GM19193 (cell line): ENCODE data around the gene PTPRD.

ENCODE experiments used
- POLR2A ChIP-seq: IDR thresholded peaks from 4 replicates; pipeline ENCODE4 v1.6.1; 2011; ENCODE audit not compliant: insufficient read depth, insufficient read length; ENCODE audit errors: extremely low read depth

PTPRD gene

GRCh38 chr9:8825585-8826147 is 1787.1 kb downstream of the PTPRD start:
- TF ChIP-seq POLR2A: no peak

DNA sequence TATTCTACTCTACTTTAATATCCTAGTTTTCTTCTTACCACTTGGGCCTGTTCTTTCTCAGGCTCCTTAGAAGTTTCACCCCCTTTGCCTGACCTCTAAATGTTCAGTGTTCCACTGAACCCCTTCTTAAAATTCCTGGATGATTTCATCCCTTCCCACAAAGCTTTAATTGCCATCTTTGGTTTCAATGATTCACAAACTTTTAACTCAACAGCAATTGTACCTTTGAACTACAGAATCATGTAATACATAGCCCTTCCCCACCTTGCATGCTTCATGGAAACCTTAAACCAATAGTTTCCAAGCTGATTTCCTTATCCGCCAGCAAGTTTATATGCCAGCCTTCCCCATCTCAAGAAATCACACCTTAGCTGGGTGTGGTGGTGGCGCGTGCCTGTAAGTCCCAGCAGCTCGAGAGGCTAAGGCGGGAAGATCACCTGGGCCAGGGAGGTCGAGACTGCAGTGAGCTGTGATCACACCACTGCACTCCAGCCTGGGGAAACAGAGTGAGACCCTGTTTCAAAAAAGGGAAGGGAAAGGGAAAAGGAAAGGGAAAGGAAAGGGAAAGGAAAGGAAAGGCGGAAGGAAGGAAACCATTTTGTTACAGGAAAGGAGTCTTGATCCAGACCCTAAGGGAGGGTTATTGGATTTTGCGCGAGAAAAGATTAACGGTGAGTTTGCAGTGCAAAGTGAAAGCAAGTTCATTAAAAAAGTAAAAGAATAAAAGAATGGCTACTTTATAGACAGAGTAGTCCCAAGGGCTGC is 1789.5 kb downstream of the PTPRD start:
- no peak for TF ChIP-seq POLR2A

- TF ChIP-seq POLR2A: no peak
These were observed 1790.2 kb downstream of the PTPRD start for GRCh38 chr9:8822667-8823025.

GRCh38 chr9:8821910-8822666 is 1790.7 kb downstream of the PTPRD start:
- no peak for TF ChIP-seq POLR2A

- TF ChIP-seq POLR2A: no peak
These were observed 1795.5 kb downstream of the PTPRD start for GRCh38 chr9:8817335-8817734.

- no peak for TF ChIP-seq POLR2A
These were observed 1796.4 kb downstream of the PTPRD start for GRCh38 chr9:8816361-8816760.

DNA sequence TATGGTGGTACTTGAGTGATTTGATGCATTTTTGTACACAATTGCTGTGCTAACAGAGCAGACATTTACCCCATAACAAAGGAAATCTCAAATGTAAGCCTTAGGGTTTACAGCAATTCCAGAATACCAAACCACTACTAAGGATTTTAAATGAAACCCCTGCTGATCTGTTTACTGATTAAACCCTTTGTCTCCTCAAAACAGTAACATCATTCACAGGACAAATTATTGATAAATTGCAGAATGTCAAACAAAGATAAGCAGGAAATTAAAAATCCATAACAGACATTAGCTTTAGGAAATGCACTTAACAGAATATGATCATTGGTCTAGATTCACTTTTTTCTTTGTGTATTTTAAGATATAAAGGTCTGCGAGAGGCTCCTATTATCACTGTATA is 1796.9 kb downstream of the PTPRD start:
- no peak for TF ChIP-seq POLR2A

GRCh38 chr9:8815219-8815618 is 1797.6 kb downstream of the PTPRD start:
- TF ChIP-seq POLR2A: no peak

DNA sequence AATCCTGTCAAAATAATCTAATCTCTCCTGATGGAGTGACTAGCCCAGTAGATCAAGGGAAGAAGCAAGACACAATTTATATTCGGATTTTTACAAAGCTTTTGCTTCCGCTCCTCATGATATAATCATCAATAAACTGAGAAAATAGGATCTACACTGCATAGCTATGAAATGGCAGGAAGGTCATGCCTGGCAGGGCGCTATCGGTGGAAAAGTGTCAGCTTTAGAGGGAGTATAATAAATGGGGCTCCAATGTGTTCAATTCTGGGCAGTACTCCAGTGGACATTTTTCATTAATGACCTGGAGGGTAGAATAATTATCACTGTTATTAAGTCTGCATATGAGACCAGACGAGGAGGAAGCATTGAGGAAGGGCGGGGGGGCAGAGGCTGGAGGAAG is 1799.9 kb downstream of the PTPRD start:
- TF ChIP-seq POLR2A: no peak

DNA sequence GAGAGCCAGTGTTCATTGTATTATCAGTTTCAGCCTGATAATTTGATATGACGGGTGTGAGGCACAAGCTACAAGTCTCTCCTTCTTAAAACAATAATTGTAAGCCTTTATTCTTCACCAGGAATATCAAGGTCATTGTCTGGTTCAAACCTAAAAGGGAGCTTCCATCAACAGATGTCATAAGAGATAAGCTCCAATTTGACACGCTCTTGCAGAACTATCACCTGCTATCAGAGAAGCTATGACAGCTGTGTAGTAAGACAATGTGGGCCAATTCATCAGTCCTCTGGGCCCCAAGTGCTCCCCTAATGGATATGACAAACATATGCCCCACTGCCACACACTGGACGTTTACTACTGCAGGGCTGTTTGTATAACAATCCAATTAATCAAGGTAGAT is 1803.1 kb downstream of the PTPRD start:
- TF ChIP-seq POLR2A: no peak

DNA sequence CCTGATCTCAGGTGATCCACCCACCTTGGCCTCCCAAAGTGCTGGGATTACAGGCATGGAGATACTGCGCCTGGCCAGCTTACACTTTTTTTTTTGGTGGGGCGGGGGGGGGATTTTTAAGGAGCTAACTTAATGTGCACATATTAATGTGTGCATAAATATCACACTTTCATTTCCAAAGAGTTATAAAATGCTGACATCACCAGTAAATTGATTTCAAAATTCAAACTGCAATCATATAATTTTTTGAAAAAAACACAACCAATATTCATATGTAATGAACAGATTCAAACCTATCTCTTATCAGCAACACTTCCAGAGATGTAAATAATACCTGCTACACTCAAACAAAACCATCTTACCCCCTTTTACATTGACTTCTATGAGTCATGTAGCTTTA is 1806.7 kb downstream of the PTPRD start:
- no peak for TF ChIP-seq POLR2A

GRCh38 chr9:8804613-8805012 is 1808.2 kb downstream of the PTPRD start:
- no peak for TF ChIP-seq POLR2A

- no peak for TF ChIP-seq POLR2A
These were observed 1810.6 kb downstream of the PTPRD start for GRCh38 chr9:8802242-8802641.

- TF ChIP-seq POLR2A: no peak
These were observed 1812.6 kb downstream of the PTPRD start for GRCh38 chr9:8800196-8800595.

DNA sequence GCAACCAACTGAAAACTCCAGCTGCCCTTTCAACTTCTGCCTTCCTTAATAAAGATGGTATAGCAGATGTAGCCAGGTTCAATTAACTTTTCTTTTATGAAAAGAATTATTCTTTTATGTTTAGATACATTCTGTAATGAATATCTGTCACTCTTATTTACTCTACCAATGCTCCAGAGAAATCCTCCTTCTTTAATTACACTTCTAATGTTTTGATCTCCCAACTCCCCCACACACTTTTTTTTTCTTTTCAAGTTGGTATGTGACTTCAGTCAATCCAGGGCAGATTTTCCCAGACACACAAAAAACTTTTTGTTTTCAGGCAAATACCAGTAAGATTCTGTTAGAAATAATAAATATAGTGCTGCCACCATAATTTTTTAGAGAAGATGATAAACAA is 1813.2 kb downstream of the PTPRD start:
- no peak for TF ChIP-seq POLR2A

- no peak for TF ChIP-seq POLR2A
These were observed 1813.6 kb downstream of the PTPRD start for GRCh38 chr9:8799206-8799605.

- no peak for TF ChIP-seq POLR2A
These were observed 1828.0 kb downstream of the PTPRD start for GRCh38 chr9:8784838-8785237.

- no peak for TF ChIP-seq POLR2A
These were observed 1828.9 kb downstream of the PTPRD start for GRCh38 chr9:8783941-8784340.
